ENCODE measurements around the gene CGB3.
"Not testable (repeated sequence)": the region's sequence is repeated elsewhere in the genome, so short reads cannot be mapped to it uniquely, and the experiment has no call there.

The CGB3 gene

DNA sequence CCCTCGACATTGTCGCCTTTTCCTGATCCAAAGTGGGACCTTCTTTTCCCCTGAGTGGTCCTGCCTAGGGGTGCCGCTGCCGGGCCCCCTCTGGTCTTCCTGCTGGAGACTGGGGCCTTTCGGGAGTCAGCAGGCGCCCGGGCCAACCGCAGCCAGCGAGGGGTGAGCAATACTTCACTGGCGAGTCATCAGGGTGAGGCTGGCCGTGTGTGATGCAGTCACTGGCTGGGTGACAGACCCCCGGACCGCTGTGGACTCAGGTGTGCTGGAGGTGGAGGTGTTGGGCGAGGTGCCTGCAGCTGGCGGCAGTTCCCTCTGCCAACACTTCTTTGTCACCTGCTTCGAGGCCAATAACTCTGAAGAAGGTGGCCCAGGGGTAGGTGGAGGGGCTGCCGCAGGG is 18.0 kb upstream of the CGB3 start:
- DNase-seq = no peak

DNA sequence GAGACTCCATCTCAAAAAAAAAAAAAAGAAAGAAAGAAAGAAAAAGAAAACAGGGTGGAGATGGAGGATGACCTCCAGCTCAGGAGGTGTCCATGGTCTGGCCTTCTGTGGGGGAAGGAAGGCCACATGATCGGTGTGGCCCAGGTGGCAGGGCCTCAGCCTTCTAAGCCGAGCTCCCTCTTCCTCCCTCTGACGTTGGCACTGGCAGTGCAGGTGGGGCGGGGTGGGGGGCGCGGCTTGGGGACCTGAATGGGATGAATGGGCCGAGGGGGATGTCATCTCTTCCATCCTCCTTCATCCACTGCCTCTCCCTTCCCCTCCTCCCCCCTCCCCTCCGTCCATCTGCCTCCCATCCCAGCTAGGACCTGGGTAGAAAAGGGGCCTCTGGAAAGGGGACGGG is 15.6 kb upstream of the CGB3 start:
- not testable (repeated sequence) for DNase-seq

DNA sequence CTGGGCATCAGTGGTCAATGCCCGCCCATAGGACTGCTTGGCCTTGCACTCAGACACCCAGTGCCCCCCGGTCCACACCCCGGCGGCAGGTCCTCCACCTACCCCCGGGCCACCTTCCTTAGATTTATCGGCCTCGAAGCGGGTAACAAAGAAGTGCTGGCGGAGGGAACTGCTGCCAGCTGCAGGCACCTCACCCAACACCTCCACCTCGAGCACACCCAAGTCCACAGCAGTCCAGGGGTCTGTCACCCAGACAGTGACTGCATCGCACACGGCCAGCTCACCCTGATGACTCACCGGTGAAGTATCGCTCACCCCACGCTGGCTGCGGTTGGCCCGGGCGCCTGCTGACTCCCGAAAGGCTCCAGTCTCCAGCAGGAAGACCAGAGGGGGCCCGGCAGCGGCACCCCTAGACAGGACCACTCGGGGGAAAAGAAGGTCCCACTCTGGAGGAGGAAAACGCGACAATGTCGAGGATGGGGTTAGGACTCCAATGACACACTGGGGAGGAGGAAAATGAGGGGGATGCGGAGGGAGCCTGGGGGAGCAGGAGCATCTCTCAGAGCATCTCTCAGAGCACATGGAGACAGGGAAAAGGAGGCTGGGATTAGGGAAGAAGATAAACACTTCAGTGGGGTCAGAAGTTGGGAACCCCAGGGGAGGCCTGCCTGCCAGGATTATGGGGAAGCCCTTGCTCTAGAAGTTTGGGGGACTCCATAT is 14.6 kb upstream of the CGB3 start:
- DNase-seq = not testable (repeated sequence)

DNA sequence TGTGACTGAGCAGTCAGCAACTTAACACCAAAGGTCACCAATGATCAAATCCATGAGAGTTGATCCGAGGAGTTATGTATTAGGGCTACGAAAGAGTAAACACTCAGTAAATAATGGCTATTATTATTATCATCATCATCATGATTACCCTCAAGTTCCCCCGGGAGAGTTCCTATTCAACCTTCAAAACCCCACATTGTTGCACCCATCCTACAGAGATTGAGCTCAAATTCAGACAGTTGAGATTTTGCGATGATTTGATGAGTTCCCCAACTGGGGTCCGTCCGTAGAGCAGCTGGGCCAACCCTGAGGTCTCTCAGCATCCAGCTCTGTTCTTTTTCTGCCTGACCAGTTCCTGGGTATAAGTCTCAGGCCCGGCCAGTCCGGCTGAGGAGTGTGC is 14.0 kb upstream of the CGB3 start:
- not testable (repeated sequence) for DNase-seq

DNA sequence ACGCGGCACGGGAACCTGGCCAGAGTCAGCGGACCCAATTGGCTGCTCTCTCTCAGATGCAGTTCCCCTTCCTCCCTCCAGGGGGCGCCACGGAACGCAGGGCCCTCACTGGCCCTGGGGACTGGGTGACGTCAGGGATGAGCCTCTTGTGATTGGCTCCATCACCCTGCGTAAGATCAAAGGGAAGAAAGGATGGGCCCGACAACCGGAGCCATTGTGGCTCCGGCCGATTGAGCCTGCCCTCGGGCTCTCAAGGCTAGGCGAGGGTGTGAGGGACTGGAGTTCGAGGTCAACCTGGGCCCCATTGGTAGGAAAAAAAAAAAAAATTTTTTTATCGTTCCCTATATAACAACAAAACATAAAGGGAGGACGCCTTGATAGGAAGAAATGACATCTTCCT is 12.7 kb upstream of the CGB3 start, which contains the start of gene CGB1:
Gene CGB1 (minus strand): TSS at position 81 of the 400 bp plus-strand sequence. CDS start 184 bp downstream, outside the sequence.
- DNase-seq = not testable (repeated sequence)

DNA sequence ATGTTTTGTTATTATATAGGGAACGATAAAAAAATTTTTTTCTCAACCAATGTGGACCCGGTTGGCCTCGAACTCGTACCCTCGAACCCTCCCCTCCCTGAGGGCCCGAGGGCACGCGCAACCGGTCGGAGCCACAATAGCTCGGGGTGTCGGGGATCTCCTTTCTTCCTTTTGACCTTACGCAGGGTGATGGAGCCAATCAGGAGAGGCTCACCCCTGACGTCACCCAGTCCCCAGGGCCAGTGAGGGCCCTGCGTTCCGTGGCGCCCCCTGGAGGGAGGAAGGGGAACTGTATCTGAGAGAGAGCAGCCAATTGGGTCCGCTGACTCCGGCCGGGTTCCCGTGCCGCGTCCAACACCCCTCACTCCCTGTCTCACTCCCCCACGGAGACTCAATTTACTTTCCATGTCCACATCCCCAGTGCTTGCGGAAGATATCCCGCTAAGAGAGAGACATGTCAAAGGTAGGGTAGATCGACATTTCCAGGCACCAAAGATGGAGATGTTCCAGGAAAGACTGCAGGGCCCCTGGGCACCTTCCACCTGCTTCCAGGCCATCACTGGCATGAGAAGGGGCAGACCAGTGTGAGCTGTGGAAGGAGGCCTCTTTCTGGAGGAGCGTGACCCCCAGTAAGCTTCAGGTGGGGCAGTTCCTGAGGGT is 7.6 kb upstream of the CGB3 start, which contains the start of gene CGB2:
Gene CGB2 (plus strand): TSS at position 249 of the 660 bp plus-strand sequence. CDS start 206 bp downstream, at position 455.
- not testable (repeated sequence) for DNase-seq

DNA sequence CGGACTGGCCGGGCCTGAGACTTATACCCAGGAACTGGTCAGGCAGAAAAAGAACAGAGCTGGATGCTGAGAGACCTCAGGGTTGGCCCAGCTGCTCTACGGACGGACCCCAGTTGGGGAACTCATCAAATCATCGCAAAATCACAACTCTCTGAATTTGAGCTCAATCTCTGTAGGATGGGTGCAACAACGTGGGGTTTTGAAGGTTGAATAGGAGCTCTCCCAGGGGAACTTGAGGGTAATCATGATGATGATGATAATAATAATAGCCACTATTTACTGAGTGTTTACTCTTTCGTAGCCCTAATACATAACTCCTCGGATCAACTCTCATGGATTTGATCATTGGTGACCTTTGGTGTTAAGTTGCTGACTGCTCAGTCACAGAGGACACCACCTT is 6.2 kb upstream of the CGB3 start:
- DNase-seq = not testable (repeated sequence)

DNA sequence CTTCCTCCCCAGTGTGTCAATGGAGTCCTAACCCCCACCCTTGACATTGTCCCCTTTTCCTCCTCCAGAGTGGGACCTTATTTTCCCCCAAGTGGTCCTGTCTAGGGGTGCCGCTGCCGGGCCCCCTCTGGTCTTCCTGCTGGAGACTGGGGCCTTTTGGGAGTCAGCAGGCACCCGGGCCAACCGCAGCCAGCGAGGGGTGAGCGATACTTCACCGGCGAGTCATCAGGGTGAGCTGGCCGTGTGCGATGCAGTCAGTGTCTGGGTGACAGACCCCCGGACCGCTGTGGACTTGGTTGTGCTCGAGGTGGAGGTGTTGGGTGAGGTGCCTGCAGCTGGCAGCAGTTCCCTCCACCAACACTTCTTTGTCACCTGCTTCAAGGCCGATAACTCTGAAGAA is 5.6 kb upstream of the CGB3 start:
- not testable (repeated sequence) for DNase-seq

DNA sequence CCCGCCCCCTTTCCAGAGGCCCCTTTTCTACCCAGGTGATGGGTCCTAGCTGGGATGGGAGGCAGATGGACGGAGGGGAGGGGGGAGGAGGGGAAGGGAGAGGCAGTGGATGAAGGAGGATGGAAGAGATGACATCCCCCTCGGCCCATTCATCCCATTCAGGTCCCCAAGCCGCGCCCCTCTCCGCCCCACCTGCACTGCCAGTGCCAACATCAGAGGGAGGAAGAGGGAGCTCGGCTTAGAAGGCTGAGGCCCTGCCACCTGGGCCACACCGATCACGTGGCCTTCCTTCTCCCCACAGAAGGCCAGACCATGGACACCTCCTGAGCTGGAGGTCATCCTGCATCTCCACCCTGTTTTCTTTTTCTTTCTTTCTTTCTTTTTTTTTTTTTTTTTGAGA is 4.6 kb upstream of the CGB3 start:
- not testable (repeated sequence) for DNase-seq

DNA sequence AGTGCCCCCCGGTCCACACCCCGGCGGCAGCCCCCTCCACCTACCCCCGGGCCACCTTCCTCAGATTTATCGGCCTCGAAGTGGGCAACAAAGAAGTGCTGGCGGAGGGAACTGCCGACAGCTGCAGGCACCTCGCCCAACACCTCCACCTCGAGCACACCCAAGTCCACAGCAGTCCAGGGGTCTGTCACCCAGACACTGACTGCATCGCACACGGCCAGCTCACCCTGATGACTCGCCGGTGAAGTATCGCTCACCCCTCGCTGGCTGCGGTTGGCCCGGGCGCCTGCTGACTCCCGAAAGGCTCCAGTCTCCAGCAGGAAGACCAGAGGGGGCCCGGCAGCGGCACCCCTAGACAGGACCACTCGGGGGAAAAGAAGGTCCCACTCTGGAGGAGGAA is 1.5 kb upstream of the CGB3 start:
- DNase-seq = not testable (repeated sequence)

DNA sequence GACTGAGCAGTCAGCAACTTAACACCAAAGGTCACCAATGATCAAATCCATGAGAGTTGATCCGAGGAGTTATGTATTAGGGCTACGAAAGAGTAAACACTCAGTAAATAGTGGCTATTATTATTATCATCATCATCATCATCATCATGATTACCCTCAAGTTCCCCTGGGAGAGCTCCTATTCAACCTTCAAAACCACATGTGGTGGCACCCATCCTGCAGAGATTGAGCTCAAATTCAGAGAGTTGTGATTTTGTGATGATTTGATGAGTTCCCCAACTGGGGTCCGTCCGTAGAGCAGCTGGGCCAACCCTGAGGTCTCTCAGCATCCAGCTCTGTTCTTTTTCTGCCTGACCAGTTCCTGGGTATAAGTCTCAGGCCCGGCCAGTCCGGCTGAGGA is 955 bp upstream of the CGB3 start:
- not testable (repeated sequence) for DNase-seq

DNA sequence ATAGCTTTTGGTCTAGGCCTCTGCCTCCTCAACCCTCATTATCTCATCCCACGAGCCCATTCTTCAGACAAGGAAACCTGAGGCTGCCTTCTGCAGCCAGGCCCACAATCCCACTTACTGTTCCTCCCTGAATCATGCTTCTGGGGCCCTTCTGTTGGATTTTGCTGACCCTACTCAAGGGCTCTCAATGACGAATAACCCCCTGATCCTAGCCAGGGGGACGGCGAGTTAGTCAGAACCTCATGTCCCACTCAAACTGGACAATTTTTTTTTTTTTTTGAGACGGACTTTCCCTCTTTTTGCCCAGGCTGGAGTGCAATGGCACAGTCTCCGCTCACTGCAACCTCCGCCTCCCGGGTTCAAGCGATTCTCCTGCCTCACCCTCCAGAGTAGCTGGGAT is 2.0 kb downstream of the CGB3 start:
- no peak for DNase-seq

DNA sequence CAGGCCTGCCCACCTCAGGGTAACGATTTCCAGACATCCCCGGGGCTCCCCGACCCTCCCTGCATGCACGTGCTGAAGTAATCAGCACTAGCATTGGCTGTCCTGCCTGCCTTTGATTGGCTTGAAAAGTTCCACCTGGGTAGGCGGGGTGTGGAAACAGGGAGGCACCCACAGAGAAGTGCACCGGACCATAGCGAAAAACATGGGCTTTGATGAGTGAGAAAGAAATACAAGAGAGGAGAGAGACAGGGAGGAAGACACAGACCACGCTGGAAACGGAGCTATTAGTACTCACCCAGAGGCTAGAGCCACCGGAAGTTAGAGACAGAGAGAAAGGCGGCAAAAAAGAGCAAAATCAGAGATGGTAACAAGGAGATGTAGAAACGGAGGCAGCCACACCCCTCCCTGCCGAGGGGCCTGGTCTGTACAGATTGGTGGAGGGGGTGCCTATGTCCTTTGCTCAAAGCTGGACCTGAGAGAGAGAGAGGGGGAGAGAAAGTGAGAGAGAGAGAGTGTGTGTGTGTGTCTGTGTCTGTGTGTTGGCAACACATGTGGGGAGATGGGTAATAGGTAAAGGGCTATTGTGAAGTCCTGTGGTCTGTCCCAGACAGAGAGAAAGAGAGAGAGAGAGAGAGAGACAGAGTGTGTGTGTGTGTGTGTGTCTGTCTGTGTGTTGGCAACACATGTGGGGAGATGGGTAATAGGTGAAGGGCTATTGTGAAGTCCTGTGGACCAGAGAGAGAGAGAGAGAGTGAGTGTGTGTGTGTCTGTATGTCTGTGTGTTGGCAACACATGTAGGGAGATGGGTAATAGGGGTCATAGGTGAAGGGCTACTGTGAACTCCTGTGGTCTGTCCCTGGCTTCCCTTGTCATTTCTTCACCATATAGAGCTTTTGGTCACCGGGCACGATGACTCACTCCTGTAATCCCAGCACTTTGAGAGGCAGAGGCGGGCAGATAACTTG is 2.9 kb downstream of the CGB3 start:
- DNase-seq = no peak

DNA sequence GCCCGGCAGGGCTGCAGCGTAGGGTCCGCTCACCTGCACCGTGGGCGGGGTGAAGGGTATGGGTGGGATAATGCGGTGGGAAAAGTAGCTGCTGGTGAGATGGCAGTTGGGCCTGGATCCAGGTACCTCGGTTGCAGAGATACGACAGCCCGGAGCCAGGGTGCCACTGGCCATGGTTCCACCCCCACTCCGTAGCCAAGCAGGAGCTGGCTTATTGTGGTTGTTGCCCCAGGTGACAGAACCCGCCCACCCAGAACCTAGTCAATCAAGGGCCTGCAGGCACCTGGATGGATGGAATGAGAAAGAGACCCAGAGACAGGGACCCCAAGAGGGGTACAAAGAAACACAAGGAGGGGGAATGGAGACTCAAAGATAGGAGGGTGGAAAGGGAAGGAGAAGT is 3.8 kb downstream of the CGB3 start:
- no peak for DNase-seq

DNA sequence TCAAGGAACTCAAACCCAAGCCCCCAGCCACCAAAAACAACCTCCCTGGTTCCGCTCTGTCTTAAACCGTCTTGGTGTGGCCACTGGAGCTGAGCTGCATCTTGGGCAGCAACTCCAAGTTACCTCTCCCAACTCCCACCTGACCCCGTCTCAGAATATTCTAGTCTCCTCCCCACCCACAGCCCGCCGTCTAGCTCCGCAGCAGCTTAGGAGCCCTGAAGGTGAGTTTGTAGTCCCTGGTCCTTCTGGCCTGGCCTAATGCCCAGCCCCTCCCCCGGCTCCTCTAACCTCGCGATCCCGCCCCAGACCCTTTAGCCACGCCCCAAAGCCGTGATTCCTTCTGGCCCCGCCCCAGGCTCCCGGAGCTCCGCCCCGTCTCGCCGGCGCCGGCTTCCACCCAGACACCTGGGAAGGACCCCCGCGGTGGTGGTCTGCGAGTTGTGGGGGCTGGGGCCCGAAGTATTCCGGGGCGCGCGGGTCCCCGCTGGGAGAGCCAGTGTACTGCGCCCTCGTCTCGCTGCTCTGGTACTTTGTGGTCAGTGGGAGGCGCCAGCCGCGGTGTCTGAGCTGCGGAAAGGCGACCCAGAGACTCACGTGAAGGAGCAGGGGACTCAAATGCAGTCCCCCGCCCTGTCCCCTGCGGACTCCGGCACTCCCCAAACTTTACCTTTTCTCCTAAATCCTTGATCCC is 4.7 kb downstream of the CGB3 start:
- DNase-seq = no peak

DNA sequence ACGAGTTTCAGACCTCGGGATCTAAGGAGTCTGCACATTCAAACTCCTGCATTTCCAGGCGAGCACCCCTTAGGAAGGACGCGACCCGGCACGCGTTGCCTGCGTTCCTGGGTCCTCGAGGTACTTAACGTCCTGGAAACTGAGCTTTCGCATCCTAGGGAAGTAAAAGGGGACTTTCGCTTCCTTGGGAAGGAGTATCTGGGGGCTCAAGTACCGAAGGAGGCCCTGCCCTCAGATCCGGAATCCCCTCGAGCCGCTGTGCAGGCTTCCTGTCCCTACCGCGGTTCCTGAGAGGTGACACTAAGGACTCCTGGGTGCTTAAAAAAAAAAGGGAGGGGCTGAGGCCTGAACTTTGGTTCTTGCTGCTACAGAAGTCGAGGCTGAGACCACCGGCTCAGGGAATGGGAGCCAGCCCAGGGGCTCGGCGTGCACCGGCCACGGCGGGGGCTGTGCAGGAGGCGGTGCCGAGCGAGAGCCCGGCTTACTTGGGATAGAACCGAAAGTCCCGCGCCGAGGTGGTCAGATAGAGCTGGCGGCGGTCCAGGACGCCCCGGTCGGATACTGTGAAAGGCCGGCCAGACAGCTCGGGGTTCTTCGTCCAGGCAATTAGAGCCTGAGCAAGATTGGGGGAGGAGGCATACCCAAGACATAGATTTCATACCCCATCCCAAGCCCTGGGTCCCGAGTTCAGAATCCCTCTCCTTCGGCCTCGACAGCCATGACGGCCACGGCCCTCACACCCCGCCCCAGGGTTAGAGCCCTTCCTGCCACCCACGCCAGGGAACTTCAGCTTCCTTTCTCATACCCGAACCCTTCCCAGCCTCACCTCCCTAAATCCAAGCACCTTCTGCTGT is 5.5 kb downstream of the CGB3 start:
- not testable (repeated sequence) for DNase-seq

DNA sequence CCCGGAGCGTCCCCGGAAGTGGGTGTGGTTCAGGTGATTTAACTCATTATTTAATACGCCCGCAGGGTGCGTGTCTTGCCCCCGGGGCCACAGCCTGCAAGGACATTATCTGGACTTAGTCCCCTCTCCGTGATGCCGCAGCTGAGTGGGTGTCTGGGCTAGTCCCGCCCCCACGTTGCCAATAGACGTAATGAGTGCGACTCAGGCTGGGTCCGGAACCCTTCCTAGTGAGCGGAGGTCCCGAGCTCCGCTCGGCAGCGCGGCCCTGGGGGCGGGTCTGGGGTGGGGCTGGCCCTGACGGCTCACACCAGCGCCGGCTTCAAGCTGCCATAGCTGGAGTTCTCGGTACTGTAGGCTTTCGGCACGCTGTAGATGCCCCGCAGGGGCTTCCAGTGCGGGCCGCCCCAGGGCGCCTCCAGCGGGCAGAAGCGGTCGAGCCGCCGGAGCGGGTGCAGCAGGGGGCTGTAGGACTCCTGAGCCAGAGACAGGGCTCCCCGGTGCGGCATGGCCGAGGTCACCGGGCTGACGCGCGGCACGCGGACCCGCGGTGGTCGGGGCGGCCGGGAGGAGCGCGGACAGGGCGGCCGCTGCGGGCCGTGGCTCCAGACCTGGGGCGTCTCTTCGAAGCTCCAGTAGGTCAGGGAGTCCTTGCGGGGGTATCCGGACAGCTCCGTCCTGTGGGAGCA is 6.3 kb downstream of the CGB3 start:
- DNase-seq = no peak

DNA sequence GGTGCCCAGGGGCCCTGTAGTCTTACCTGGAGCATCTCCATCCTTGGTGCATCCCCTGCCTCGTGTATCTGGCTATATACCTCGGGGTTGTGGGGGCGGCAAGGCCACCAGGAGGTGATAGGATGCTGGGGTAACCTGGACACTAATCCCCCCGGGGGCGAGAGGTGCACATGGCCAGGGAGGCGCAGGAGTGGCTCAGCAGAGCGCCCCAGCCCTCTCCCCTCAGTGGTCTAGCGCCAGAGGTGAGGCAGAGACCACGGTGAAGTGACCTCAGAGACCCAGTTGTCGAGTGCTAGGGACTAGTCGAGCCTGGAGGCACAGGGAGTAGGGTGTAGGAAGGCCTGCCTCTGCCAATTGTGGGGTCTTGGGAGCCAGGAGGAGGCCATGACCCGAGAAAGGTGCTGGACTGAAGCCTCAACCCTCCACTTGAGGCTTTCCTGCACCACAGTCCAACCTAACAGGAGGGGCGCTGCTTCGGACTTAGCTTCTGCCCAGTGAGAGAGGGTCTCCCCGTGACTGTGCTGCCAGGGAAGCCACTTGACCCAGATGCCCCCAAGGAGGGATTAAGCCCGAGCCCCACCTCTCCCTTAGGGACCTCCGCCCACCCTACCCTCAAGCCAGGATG is 7.0 kb downstream of the CGB3 start, which contains the start of gene LHB:
Gene LHB (minus strand): TSS at position 51 of the 625 bp plus-strand sequence. CDS start 10 bp downstream, at position 41.
- DNase-seq = no peak

DNA sequence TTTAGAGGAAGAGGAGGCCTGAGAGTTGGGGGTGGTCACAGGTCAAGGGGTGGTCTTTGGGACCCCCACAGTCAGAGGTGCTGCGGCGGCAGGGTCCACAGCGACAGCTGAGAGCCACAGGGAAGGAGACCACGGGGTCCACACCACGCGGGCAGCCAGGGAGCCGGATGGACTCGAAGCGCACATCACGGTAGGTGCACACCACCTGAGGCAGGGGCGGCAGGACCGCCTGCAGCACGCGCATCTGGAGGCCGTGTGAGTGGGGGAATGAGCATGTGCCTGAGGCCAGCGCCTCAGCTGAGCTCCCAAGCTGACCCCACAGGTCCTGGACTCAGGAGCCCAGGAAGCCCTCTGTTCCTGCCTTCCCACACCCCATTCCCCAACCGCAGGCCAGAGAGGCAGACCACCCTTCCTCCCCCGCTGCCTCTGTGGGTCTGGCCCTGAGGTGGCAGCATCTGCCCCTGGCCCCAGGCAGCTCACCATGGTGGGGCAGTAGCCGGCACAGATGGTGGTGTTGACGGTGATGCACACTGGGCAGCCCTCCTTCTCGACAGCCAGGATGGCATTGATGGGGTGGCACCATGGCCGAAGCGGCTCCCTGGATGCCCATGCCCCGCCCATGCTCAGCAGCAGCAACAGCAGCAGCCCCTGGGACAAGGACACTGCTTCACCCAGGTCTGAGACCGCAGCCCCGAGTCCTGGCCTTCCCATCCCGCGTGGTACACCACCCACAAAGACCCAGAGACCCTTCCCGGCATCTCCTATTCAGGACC is 7.9 kb downstream of the CGB3 start:
- DNase-seq = no peak

DNA sequence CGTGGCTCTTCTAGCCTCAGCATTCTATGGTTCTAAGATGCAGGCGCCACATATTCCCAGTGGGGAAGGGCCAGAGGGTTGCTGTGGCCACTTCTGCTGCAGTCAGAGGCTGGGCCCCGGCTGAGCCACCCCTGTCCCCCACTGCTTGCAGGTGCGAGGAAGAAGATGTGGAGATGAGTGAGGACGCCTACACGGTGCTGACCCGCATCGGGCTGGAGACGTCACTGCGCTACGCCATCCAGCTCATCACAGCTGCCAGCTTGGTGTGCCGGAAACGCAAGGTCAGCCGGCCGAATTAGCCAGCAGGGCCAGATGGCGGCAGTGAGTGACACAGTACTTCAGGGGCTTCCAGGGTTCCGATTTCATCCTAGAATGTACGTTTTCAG is 9.3 kb downstream of the CGB3 start:
- no peak for DNase-seq

All from NCI-H2029 treated with DMSO at 0.1 percent for 48 hours (cell line).